HepG2 (cell line): ENCODE data around the gene SCN8A. TPM values are rescaled to one million over a fixed set of nuclear protein-coding genes. Genes with fewer than 3 reads are reported as not detected.

ENCODE experiments used
- CCDC6 ChIP-seq: sonication (generic); formaldehyde crosslinking; IDR thresholded peaks from 2 replicates; pipeline ENCODE4 v1.8.1; 2022; ENCODE audit warnings: mild to moderate bottlenecking, missing genetic modification reagents, moderate library complexity
- CENPT ChIP-seq: sonication (generic); formaldehyde crosslinking; IDR thresholded peaks from 2 replicates; pipeline ENCODE4 v1.8.0; 2022; ENCODE audit warnings: low read depth, mild to moderate bottlenecking, moderate library complexity, missing genetic modification reagents
- CREB3 ChIP-seq: sonication (generic); formaldehyde crosslinking; IDR thresholded peaks from 2 replicates; pipeline ENCODE4 v1.5.0; 2020; ENCODE audit warnings: missing genetic modification reagents
- DDIT3 ChIP-seq: sonication (generic); formaldehyde crosslinking; IDR thresholded peaks from 2 replicates; pipeline ENCODE4 v1.4.0; 2020; ENCODE audit warnings: mild to moderate bottlenecking, missing genetic modification reagents
- ELF3 ChIP-seq: IDR thresholded peaks from 2 replicates; pipeline ENCODE4 v1.6.1; 2016; ENCODE audit warnings: missing genetic modification reagents, missing compliant biosample characterization
- FOXP1 ChIP-seq, 2 experiments: fragments of 450-650 bp in 1 of 2; IDR thresholded peaks; 2 replicates each; pipeline ENCODE4 v1.6.1; 2017 to 2018; ENCODE audit warnings: antibody characterized with exemption in 1 of 2
- HDAC1 ChIP-seq: sonication (generic); formaldehyde crosslinking; IDR thresholded peaks from 2 replicates; pipeline ENCODE4 v1.5.1; 2020; ENCODE audit warnings: mild to moderate bottlenecking, missing genetic modification reagents
- KLF16 ChIP-seq, 2 experiments: sonication (generic) in 1 of 2; formaldehyde crosslinking in 1 of 2; IDR thresholded peaks; 2 replicates each; pipeline versions ENCODE4 v1.6.1 to v1.8.0; 2016 to 2023; ENCODE audit warnings: missing genetic modification reagents in 2 of 2, missing compliant biosample characterization in 1 of 2
- KLF6 ChIP-seq: IDR thresholded peaks from 2 replicates; pipeline ENCODE4 v1.8.0; 2016; ENCODE audit warnings: missing biosample characterization, missing genetic modification reagents
- KLF9 ChIP-seq: IDR thresholded peaks from 2 replicates; pipeline ENCODE4 v1.6.1; 2016; ENCODE audit warnings: low read depth
- MTF1 ChIP-seq: sonication (generic); formaldehyde crosslinking; IDR thresholded peaks from 2 replicates; pipeline ENCODE4 v1.5.0; 2020; ENCODE audit warnings: missing genetic modification reagents
- PATZ1 ChIP-seq: sonication (generic); formaldehyde crosslinking; IDR thresholded peaks from 2 replicates; pipeline ENCODE4 v1.4.0; 2020; ENCODE audit warnings: missing genetic modification reagents
- PAWR ChIP-seq: sonication (generic); formaldehyde crosslinking; IDR thresholded peaks from 2 replicates; pipeline ENCODE4 v1.4.0; 2020; ENCODE audit warnings: missing genetic modification reagents, mild to moderate bottlenecking, borderline replicate concordance
- PHF8 ChIP-seq: sonication (generic); formaldehyde crosslinking; IDR thresholded peaks from 2 replicates; pipeline ENCODE4 v1.5.0; 2020; ENCODE audit warnings: missing genetic modification reagents
- PTBP1 ChIP-seq: fragments of 200-400 bp; formaldehyde crosslinking; IDR thresholded peaks from 2 replicates; pipeline ENCODE4 v1.6.1; 2018; ENCODE audit warnings: low read length, low read depth; ENCODE audit not compliant: poor library complexity, severe bottlenecking
- SOX6 ChIP-seq, 2 experiments: fragments of 450-650 bp in 1 of 2; sonication (generic) in 1 of 2; formaldehyde crosslinking in 1 of 2; IDR thresholded peaks; 2 replicates each; pipeline versions ENCODE4 v1.4.0 to v1.6.1; 2017 to 2020; ENCODE audit warnings: antibody characterized with exemption in 1 of 2, mild to moderate bottlenecking in 1 of 2, missing genetic modification reagents in 1 of 2
- STAT6 ChIP-seq: sonication (generic); formaldehyde crosslinking; IDR thresholded peaks from 2 replicates; pipeline ENCODE4 v1.4.0; 2020; ENCODE audit warnings: missing genetic modification reagents, mild to moderate bottlenecking, borderline replicate concordance
- ZBTB7A ChIP-seq: sonication (generic); formaldehyde crosslinking; IDR thresholded peaks from 2 replicates; pipeline ENCODE4 v1.8.0; 2022; ENCODE audit warnings: mild to moderate bottlenecking, missing genetic modification reagents
- ZC3H4 ChIP-seq: sonication (generic); formaldehyde crosslinking; IDR thresholded peaks from 2 replicates; pipeline ENCODE4 v1.4.0; 2020; ENCODE audit warnings: missing genetic modification reagents, borderline replicate concordance
- ZMYM3 ChIP-seq: sonication (generic); formaldehyde crosslinking; IDR thresholded peaks from 2 replicates; pipeline ENCODE4 v1.5.1; 2020; ENCODE audit warnings: mild to moderate bottlenecking, missing genetic modification reagents
- ZNF136 ChIP-seq: sonication (generic); formaldehyde crosslinking; IDR thresholded peaks from 2 replicates; pipeline ENCODE4 v1.8.1; 2022; ENCODE audit warnings: low read depth, mild to moderate bottlenecking, moderate library complexity, missing genetic modification reagents
- ZNF331 ChIP-seq: sonication (generic); formaldehyde crosslinking; IDR thresholded peaks from 2 replicates; pipeline ENCODE4 v1.4.0; 2020; ENCODE audit warnings: missing genetic modification reagents
- ZNF546 ChIP-seq: sonication (generic); formaldehyde crosslinking; conservative IDR thresholded peaks from 2 replicates; pipeline ENCODE4 v1.8.1; 2023; ENCODE audit warnings: mild to moderate bottlenecking, missing genetic modification reagents
- ZNF562 ChIP-seq: sonication (generic); formaldehyde crosslinking; IDR thresholded peaks from 2 replicates; pipeline ENCODE4 v1.8.0; 2022; ENCODE audit warnings: missing genetic modification reagents, borderline replicate concordance
- ZNF570 ChIP-seq: sonication (generic); formaldehyde crosslinking; IDR thresholded peaks from 2 replicates; pipeline ENCODE4 v1.4.0; 2020; ENCODE audit warnings: mild to moderate bottlenecking, missing genetic modification reagents, borderline replicate concordance
- polyA plus RNA-seq, 8 experiments: library from polyadenylated mRNA; depleted of rRNA in 3 of 8; stranded (reverse) in 7 of 8; unstranded in 1 of 8; fragments of >200 nt; fragmentation: Illumina TruSeq in 4 of 8; extraction: Trizol in 4 of 8; gene quantifications; 2 replicates each; pipeline versions ENCODE4 v1.2.1 to v1.2.3, GENCODE V29; 2011 to 2016; ENCODE audit warnings: low read depth in 4 of 8, missing spikeins in 1 of 8, mixed read lengths in 1 of 8; ENCODE audit not compliant: insufficient read depth in 1 of 8
- total RNA-seq, 5 experiments: library from RNA; depleted of rRNA; stranded (reverse); fragments of >200 nt; fragmentation: Illumina TruSeq; extraction: Trizol; gene quantifications; 2 replicates each; pipeline ENCODE4 v1.2.3, GENCODE V29; 2016; ENCODE audit warnings: low read depth in 1 of 5

Gene SCN8A
- total and polyA plus RNA-seq, 2 of the 13 experiments (the other 11 are each of a cell fraction or from before 2014, with no cell fraction given) = 0.57 to 1.4 TPM

- TF ChIP-seq CENPT (CRISPR knock-in tag) (no peak), HDAC1 (CRISPR knock-in tag) (no peak), ELF3 (CRISPR knock-in tag) (no peak), ZBTB7A (no peak), STAT6 (CRISPR knock-in tag) (no peak), ZNF546 (CRISPR knock-in tag) (0 out of 2 replicates have a peak, but pooled peaks have one; percentile 47), PTBP1 (no peak), PHF8 (CRISPR knock-in tag) (peak; percentile 65), ZMYM3 (CRISPR knock-in tag) (peak; percentile 14; the same call in 1 of the 2 replicates), FOXP1 (IDR thresholded peaks at IDR 0.05) (no peak), FOXP1 (CRISPR knock-in tag; IDR thresholded peaks at IDR 0.05) (no peak), ZNF331 (CRISPR knock-in tag) (peak; percentile 67; the same call in 1 of the 2 replicates), ZC3H4 (no peak), CREB3 (no peak), ZNF562 (CRISPR knock-in tag) (no peak; the same call in 1 of the 2 replicates), DDIT3 (no peak), SOX6 (IDR thresholded peaks at IDR 0.05) (no peak), SOX6 (CRISPR knock-in tag; IDR thresholded peaks at IDR 0.05) (no peak), KLF9 (CRISPR knock-in tag) (no peak), MTF1 (CRISPR knock-in tag) (no peak), CCDC6 (peak; percentile 72; the same call in 1 of the 2 replicates), KLF6 (CRISPR knock-in tag) (no peak), ZNF570 (CRISPR knock-in tag) (no peak), PAWR (CRISPR knock-in tag) (0 out of 2 replicates have a peak, but pooled peaks have one; percentile 49), PATZ1 (peak; percentile 40; the same call in 1 of the 2 replicates), KLF16 (CRISPR knock-in tag; IDR thresholded peaks at IDR 0.05) (no peak), ZNF136 (CRISPR knock-in tag) (no peak)
Measured at GRCh38 chr12:51814311-51815088, 223.5 kb downstream of the SCN8A start (continued).
